GM18870 (cell line): ENCODE results near the gene PIGN.
A peak's percentile ranks its signal among the peaks of the same experiment; 100 is the strongest.

Experiments
- ATAC-seq: cut with Tn5 transposase; IDR thresholded peaks from one replicate; pipeline ENCODE4 v1.9.1; 2021; ENCODE audit warnings: moderate library complexity; ENCODE audit not compliant: unreplicated experiment

The PIGN gene

DNA sequence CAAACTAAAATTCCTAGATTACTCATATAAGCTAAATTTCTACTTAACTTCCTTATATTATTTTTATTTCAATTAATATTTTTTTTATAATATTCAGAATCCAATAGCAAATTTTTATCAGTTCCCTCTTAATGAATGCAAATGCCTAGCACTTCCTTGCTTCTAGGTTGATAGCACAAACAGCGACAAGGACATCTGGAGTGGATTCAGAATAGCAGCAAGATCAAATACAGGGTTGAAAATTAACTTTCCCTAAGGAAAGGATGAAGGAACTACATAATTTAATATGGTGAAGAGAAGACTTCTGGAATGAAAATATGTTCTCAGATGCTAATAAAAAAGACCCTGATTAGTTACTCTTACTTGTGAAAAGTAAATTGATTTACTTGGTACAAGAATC lies 64.5 kb downstream of the PIGN start:
- no peak for ATAC-seq

- no peak for ATAC-seq
Measured at GRCh38 chr18:62119884-62120283, 67.0 kb downstream of the PIGN start.

DNA sequence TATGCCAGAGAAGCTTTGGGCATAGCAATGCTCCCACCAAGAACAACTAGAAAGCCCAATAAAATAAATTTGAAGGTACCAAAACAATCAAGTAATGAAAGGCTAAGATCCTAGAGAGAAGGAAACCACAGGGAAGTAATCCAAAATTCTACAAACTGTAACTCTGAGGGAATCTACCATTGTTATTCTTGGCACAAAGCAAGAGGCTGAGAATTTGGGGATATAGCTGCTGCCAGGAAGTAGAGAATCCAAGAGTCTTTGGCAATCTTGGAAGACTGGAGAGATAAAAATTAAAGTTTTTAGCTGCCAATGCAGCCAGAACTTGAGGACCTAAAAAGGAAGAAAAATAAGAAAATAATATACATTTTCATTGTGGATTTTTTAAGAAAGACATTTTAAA lies 68.5 kb downstream of the PIGN start:
- ATAC-seq, result no peak

DNA sequence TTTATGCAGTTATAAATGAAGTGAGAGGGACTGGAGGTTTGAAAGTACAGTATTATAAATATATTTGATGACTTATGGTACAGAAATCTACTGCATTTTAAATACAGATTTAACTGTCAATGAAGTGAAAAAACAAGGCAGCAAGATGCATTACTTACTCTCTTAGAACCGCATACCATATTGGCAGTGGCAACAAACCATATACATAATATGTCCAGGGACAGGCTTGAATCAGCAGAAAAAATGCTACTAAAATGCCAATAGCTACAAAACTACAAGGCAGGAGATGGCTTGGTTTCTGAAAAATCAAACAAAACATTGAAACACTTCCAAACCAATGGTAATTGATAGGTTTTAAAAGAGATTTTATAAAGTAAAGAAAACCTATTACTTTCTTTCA lies 77.2 kb downstream of the PIGN start:
- ATAC-seq, result no peak

- no peak for ATAC-seq
Measured at GRCh38 chr18:62107881-62108280, 79.0 kb downstream of the PIGN start.

DNA sequence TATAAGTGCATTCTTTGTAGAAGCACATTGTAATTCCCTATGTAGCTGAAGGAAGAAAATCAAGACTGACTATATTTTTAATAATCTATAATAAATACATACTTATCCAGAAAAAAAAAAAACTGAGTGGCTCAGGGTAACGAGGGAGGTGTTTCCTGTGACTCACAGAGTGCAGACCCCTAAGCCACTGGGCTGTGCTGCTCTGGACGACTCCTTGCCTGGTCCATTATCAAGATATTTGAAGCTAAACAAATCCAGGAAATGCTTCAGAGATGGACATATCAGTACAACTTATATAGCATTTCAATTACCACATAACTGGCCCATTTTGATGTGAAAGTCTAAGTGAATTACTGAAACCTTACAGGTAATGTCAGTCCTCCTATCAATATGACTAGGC lies 80.6 kb downstream of the PIGN start:
- no peak for ATAC-seq

GRCh38 chr18:62105376-62105775 lies 81.5 kb downstream of the PIGN start:
- no peak for ATAC-seq

GRCh38 chr18:62102221-62102620 lies 84.6 kb downstream of the PIGN start:
- peak; percentile 62 for ATAC-seq

GRCh38 chr18:62101321-62101721 lies 85.5 kb downstream of the PIGN start:
- no peak for ATAC-seq

GRCh38 chr18:62098960-62099359 lies 87.9 kb downstream of the PIGN start:
- ATAC-seq, result no peak

GRCh38 chr18:62097698-62098097 lies 89.2 kb downstream of the PIGN start:
- ATAC-seq, result no peak

GRCh38 chr18:62091487-62092120 lies 95.3 kb downstream of the PIGN start:
- no peak for ATAC-seq

- no peak for ATAC-seq
Measured at GRCh38 chr18:62089174-62089573, 97.7 kb downstream of the PIGN start.

DNA sequence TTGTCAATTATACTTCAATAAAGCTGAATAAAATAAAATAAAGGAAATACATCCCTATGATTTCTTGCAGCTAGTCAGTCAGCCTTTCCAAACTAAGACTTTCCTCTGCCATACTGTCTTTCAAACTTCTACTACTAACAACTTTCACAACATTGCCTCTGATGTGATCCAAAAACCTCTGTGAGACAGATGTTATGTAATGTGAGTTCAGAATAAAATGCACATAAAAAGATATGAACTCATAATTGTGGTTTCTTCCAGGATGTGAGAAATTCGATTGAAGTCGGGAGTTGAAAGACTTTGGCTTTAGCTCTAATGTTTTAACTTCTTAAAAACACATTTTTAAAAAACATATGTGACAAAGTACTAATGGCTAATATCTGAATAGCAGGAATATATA lies 98.7 kb downstream of the PIGN start:
- no peak for ATAC-seq

DNA sequence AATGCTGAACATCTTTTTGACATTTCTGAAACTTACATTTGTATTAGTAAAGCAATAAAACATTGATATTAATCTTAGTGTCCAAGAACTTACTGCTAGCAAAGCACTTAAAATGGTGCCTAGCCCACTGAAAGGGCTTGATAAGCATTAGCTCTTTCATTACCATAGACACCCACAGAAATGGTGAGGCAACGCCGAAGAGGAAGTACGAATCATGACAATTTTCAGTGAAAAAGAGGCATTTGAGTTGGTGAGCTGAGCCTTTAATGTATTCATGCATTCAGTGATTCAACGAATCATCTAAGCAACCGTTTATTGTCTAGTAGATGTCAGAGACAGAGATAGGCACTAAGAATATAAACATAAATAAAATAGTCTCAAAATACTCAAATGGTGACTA lies 101.1 kb downstream of the PIGN start:
- no peak for ATAC-seq

DNA sequence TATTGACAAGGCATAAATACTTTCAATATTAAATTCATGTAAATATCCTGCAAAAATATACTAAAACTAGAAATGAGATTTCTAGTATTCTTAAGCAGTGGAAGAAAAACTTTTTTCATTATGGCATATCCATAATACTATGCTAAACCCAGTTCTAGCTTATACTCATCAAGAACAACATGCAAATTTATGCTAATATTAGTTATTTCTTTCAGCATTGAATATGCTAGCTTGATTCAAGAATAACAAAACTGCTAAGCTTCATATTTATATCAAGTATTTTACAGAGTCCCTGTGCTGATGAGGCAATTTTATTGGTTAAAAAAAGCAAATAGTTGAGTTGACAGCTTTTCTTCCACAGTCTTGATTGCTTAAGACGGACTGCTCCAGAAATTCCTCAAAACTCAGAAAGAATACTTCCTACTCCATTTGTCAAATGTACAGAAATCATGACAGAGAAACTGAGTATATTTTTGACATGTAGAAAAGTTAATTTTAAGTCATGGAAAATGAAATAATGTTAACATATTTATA lies 105.0 kb downstream of the PIGN start:
- no peak for ATAC-seq

DNA sequence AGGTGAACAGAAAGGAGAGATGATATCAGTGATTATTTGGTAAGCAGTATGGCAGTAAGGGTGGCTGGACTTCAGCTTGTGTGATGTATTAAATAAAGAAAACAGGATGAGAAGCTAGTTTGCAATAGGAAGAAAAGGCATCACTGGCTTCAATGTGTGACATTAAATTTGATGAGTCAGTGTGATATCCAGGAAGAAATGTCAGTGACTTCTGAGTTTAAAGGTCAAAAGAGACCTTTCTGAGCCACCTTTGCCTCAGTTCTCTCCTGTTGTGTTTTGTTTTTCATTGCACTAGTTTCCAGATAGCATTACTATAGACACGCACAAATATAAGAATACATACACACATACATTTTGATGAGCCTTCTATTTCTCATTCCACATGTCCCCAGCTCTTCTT lies 105.6 kb downstream of the PIGN start:
- no peak for ATAC-seq

DNA sequence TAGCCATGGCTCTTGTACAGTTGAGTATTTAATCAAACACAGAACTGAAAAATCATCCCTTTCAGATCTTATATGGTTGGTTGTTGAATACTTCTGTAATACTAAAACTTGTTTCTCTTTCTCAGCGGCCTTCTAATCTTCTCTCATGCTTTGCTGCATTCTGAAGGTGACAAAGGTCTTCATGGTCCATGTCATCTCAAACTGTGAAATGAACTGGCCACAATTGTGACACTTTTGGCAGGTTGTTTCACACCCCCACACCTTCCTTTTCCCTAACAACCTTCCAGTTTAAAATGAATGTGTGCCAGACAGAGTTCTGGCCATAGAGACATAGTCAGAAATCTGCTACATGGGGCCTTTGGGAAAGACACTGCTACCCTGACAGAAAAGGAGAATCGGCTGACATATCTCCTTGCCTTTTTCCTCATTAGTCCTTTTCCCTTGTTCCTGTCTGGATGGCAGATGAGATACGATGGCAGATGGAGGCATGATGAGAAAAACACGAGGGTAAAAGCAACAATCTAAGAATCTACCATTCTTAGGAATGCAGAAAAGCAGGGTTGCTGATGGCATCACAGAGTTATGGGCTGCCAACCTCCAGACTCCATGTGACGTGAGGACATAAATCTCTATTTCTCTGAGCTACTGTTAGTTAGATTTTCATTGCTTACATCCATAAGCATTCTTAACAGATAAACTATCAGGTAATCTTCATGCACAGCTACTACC lies 106.5 kb downstream of the PIGN start:
- ATAC-seq, result no peak

DNA sequence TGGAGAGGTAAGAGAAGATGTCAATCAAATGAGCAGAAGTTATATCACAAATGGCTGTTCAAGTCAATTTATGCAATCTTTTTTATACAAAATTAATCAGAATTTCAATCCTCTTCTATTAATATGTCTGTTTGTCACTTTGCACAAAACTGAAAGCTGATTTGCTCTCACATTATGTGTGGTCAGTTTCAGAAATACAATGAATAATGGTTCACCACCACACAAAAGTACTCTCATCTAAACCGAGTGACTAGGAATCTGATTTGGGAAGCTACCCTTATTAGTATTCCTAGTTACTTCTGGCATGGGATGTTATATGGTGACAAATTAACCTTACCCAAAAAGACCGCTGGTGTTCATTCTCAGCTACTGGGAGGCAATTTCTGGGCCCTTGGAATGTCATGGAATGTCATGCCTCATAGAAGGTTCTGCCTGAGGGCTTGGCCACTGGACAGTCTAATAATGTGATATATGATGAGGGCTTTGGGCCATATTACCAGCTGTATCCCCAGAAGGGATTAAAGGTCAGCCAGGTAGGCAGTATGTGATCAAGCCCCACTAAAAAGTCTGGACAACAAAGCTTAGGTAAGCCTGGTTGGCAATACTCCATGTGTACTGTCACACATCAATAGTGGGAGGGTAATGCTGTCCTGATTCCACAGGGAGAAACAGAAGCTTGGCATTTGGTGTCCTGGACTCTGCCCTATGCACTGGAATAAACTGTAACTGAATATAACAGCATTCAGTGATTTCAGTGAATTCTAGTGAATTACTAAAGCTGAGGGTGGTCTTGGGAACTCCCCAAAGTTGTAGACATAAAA lies 113.2 kb downstream of the PIGN start:
- no peak for ATAC-seq

- ATAC-seq, result no peak
Measured at GRCh38 chr18:62072370-62072769, 114.5 kb downstream of the PIGN start.

- no peak for ATAC-seq
Measured at GRCh38 chr18:62071071-62071470, 115.8 kb downstream of the PIGN start.

DNA sequence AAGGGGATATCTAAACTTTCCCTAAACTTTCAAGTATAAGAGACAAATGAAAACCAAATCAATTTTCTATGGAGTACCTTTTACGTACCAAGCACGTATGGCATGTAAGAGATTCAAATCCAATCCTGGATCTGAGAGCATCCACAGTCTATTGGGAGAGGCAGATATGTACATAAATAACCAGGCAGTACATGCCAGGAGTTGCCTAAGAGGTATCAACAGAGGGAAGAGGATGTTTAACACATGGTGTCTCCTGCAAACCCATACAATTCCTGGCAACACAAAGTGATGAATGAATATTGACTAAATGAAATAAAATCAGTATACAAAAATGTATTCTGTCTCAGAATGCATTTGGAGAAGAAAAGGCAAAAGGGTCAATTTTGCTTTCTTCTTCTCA lies 116.6 kb downstream of the PIGN start:
- no peak for ATAC-seq
